HL-60 (cell line): Measurements from ENCODE around the gene PARD3.

Experiments used
- DNase-seq, 2 experiments: peaks; one replicate each; pipeline ENCODE4 v3.0.0-alpha.2; 2010 to 2020; ENCODE audit warnings: low read depth in 1 of 2, low spot score in 1 of 2
- H3K27ac ChIP-seq: fragments of 250-450 bp; sonication (Bioruptor Pico); replicated peaks from 2 replicates; pipeline ENCODE4 v1.5.1; 2020; ENCODE audit warnings: mild to moderate bottlenecking, moderate library complexity
- H3K27me3 ChIP-seq: fragments of 250-450 bp; sonication (Bioruptor Pico); 2 replicates; pipeline ENCODE4 v1.5.1; 2021; ENCODE audit warnings: mild to moderate bottlenecking, moderate library complexity; ENCODE audit not compliant: insufficient read depth, poor library complexity, severe bottlenecking
- H3K4me3 ChIP-seq: replicated peaks from 2 replicates; pipeline ENCODE4 v1.5.1; 2011; ENCODE audit warnings: mild to moderate bottlenecking, control low read depth, low read length; ENCODE audit not compliant: insufficient read depth
- GABPA ChIP-seq: IDR thresholded peaks from 2 replicates; pipeline ENCODE4 v1.6.1; 2012; ENCODE audit warnings: low read depth
- POLR2AphosphoS5 ChIP-seq: IDR thresholded peaks from 2 replicates; pipeline ENCODE4 v1.6.1; 2012; ENCODE audit warnings: low read depth
- REST ChIP-seq: IDR thresholded peaks from 2 replicates; pipeline ENCODE4 v1.6.1; 2012; ENCODE audit warnings: low read depth; ENCODE audit not compliant: insufficient replicate concordance
- SPI1 ChIP-seq: IDR thresholded peaks from 2 replicates; pipeline ENCODE4 v1.6.1; 2012; ENCODE audit warnings: low read depth, mild to moderate bottlenecking, borderline replicate concordance
- TF ChIP-seq, protein P1 (sequence below): IDR thresholded peaks from one replicate; pipeline ENCODE4 v1.5.1; 2011; ENCODE audit warnings: low read length, control low read depth, inconsistent platforms; ENCODE audit not compliant: insufficient read depth

Gene PARD3

GRCh38 chr10:34716958-34717357 is 98.1 kb downstream of the PARD3 start:
- Histone ChIP-seq H3K27me3 (peaks cover 2% of the 10 kb centered on the region), H3K4me3 (no peak overlapping the region), H3K27ac (no peak overlapping the region)
- TF ChIP-seq GABPA (no peak), SPI1 (peak; percentile 81), POLR2AphosphoS5 (peak; percentile 68)
- peak in 1 of 2 experiments; percentile 26 for DNase-seq

DNA sequence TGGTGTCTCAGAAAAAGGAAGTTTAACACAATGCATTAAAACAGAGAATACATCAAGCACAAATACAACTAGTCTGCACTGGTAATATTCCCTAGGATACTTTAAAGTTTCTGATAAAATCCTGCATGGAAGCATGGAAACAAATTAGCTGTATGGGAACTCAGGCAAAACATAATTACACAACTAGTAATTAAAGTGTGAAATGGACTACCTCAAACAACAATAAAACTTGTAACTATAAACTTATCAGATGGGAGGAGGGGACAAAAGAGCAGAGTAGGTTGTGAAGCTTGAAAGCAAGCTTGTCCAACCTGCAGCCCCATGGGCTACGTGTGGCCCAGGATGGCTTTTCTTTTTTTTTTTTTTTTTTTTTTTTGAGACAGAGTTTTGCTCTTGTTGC is 98.9 kb downstream of the PARD3 start:
- TF ChIP-seq, protein P1, sequence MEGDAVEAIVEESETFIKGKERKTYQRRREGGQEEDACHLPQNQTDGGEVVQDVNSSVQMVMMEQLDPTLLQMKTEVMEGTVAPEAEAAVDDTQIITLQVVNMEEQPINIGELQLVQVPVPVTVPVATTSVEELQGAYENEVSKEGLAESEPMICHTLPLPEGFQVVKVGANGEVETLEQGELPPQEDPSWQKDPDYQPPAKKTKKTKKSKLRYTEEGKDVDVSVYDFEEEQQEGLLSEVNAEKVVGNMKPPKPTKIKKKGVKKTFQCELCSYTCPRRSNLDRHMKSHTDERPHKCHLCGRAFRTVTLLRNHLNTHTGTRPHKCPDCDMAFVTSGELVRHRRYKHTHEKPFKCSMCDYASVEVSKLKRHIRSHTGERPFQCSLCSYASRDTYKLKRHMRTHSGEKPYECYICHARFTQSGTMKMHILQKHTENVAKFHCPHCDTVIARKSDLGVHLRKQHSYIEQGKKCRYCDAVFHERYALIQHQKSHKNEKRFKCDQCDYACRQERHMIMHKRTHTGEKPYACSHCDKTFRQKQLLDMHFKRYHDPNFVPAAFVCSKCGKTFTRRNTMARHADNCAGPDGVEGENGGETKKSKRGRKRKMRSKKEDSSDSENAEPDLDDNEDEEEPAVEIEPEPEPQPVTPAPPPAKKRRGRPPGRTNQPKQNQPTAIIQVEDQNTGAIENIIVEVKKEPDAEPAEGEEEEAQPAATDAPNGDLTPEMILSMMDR = no peak
- TF ChIP-seq POLR2AphosphoS5 = no peak
- TF ChIP-seq GABPA = no peak
- TF ChIP-seq REST = no peak
- no peak for TF ChIP-seq SPI1
- DNase-seq = no peak

GRCh38 chr10:34715511-34716187 is 99.4 kb downstream of the PARD3 start:
- Histone ChIP-seq H3K27ac (no peak overlapping the region), H3K27me3 (peaks cover 2% of the 10 kb centered on the region), H3K4me3 (no peak overlapping the region)
- TF ChIP-seq SPI1 = no peak
- TF ChIP-seq REST = no peak
- no peak for TF ChIP-seq GABPA
- no peak for TF ChIP-seq POLR2AphosphoS5
- TF ChIP-seq, protein P1 = no peak
- no peak for DNase-seq

More for the DNA sequence above, 98.9 kb downstream of the PARD3 start:
- H3K4me3 ChIP-seq = no peak overlapping the region
- H3K27ac ChIP-seq = no peak overlapping the region
- H3K27me3 ChIP-seq = peaks cover 2% of the 10 kb centered on the region

DNA sequence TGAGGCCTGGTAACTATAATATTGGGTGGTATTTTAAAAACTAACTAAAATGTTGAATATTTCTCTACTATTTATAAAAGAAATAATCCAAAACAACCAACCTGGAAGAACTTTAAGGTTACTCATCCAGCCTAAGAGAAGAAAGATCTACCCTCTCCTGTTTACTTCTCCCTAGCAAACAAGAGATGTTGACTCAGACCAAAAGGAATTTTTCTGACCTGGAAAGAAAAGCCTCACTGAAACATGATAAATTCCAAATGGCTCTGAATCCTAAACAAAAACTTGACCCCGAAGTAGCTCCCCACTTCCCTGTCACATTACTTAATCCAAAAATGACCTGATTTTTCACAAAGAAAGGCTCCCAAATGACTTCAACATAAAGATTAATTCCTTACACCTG is 101.2 kb downstream of the PARD3 start:
- Histone ChIP-seq H3K27me3 (peaks cover 2% of the 10 kb centered on the region), H3K4me3 (no peak overlapping the region), H3K27ac (no peak overlapping the region)
- DNase-seq = no peak
- TF ChIP-seq SPI1 (no peak), GABPA (no peak), REST (no peak), POLR2AphosphoS5 (no peak)
